Measurements from ENCODE around the gene CGAS.
A peak's percentile ranks its signal among the peaks of the same experiment; 100 is the strongest.
"Not testable (repeated sequence)": the region's sequence is repeated elsewhere in the genome, so short reads cannot be mapped to it uniquely, and the experiment has no call there.

CGAS gene

DNA sequence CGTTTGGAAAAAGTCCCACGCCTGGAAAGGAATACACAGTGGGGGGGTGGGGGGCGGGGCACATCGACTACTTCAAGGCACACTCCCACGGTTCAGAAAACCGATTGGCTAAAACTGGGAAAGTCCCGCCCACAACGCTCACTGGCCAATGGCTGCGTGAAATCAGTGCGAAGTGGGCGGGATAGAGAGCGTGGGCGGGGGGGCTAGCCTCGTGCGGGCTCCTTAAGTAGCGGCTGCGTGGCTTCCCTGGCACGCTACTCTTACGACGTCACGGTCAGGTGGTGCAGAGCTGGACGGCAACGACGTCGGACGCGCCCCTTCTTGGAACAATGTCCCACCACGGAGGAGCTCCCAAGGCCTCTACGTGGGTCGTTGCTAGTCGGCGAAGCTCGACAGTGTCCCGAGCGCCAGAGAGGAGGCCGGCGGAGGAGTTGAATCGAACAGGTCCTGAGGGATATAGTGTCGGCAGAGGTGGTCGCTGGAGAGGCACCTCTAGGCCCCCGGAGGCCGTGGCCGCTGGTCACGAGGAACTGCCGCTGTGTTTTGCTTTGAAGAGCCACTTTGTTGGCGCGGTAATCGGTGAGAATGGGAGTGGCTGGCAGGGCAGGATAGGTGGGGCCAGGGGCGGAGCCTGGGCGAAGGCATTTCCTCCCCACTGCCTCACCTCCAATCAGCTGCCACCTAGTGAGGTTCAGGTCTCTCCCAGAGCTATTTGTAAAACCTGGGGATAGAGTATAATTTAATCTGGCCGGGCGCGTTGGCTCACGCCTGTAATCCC, 57.3 kb downstream of the CGAS start, which contains the start of gene DDX43:
Gene DDX43, plus strand, starts transcription at position 252 of the 778 bp plus-strand sequence. Its CDS starts 78 bp downstream, at position 330.
- peak; percentile 6 for DNase-seq (ENCODE audit: low spot score)

DNA sequence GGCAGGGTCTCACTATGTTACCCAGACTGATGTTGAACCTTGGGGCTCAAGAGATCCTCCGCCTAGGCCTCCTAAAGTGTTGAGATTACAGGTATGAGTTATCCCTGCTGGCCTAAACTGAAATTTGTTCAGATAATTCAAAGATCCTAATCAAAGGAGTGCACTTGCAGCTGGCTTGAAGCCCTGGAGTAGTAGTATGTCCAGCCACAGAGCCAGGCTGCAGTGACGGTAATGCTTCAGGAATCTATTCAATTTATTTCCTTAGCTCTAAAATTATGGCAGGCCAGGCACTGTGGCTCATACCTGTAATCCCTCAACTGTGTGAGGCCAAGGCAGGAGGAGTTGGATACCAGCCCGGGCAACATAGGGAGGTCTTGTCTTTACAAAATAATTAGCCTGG, 58.8 kb downstream of the CGAS start:
- DNase-seq (ENCODE audit: low spot score), result no peak

- DNase-seq (ENCODE audit: low spot score), result not testable (repeated sequence)
Measured at GRCh38 chr6:73392188-73392587, 59.9 kb downstream of the CGAS start.

DNA sequence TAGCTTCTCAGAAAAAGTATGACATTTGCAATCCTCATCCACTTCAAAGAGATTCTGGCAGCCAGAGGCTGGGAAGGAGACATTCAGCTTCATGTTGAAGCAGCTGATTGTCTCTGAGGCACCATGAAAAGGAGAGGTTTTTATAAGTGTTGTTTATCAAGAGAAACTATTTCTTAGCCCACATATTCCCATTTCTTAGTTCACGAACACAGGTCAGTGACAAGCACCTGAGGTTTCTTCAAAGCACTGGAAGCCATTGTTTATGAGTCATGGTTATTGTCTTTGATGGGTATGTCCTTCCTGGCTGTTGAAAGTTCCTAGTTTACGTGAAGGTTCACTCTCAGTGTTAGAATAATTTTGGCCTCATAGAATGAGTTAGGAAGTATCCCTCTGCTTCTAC, 60.4 kb downstream of the CGAS start:
- DNase-seq (ENCODE audit: low spot score), result no peak

- DNase-seq (ENCODE audit: low spot score), result no peak
Measured at GRCh38 chr6:73389854-73390253, 62.2 kb downstream of the CGAS start.

DNA sequence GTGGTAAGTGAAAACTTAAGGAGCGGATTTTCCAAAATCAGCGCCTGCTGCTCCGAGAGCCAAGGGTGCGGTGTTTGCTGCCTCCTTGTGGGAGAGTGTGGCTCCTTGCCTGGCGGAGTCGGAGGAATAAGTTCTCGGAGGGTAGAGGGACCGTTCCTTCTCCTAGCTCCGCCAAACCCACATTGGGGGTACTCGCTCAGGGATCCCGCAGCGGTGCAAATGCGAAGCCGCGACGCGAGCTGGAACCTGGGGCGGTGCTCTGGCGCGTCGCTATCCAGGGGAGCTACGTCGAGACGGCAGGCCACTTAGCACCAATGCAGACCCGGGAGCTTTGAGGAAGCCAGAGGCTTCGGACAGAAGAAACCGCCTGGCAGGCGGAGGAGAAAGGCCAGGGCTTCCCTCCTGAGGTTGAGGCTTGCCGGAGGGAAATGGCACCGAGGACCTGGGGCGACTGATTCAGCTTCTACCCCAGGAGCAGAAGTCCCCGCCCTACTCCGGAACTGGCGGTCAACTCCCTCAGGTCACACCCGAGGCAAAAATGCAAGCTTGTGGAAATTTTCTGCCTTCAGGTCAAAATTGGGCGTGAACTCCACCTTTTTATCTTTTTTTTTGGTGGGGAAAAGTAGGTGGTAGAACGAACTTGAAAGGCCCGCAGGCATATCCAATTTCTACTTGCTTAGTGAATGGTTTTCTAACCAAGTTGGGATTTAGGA, 63.1 kb downstream of the CGAS start:
- peak; percentile 78 for DNase-seq (ENCODE audit: low spot score)

DNA sequence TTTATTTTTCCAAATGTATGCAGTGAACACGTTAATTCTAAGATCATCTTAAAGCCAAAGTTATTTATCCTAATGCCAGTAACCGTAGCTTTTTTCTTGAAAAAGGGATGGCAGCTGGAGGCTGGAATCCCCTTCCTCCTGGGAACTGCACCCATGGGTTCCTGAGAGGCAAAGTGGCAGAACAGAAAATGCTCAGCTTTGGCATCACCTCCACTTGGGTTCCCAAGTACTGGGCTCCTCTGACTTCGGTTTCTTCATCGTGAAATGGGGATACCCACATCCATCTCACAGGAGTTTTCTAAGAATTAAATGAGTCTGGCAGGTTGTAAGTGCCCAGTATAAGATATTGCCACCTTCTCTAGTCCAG, 63.7 kb downstream of the CGAS start:
- DNase-seq (ENCODE audit: low spot score), result no peak

GRCh38 chr6:73382462-73383113, 69.5 kb downstream of the CGAS start:
- DNase-seq (ENCODE audit: low spot score), result no peak

DNA sequence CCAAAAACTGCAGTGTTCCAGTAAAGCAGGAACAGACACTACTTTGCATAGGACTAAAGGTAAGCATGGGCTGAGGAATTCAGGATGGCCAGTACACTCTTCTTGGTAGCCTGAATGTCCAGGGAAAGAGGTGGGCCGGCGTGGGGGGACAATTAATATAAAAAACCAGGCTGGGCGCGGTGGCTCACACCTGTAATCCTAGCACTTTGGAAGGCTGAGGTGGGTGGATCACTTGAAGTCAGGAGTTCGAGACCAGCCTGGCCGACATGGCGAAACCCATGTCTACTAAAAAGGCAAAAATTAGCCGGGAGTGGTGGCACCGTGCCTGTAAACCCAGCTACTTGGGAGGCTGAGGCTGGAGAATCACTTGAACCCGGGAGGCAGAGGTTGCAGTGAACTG, 70.6 kb downstream of the CGAS start:
- not testable (repeated sequence) for DNase-seq (ENCODE audit: low spot score)

DNA sequence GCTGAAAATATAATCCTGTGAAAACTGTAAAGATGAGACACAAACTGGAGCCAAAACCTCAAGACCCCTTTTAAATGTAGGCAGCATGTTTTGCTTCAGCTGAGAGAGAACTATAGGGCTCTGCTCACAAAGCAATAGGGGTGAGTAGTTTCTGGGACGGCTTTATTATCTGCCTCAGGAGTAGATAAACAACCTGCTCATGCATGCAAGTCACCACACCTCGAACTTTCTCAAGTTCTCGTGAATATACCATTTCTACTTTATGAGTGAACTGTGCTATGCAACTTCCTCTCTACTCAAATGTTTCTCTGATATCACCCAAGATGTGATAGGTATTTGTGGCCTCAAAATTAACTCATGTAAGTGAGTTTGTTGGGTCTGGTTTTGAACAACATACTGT, 74.9 kb downstream of the CGAS start:
- DNase-seq (ENCODE audit: low spot score), result no peak

GRCh38 chr6:73375216-73375615, 76.9 kb downstream of the CGAS start:
- DNase-seq (ENCODE audit: low spot score), result no peak
